Upper lobe of left lung (tissue), 4 donors: ENCODE results near the gene SCAMP3.

Source experiments
- EP300 ChIP-seq, 4 donors: sonication (generic); formaldehyde crosslinking; IDR thresholded peaks; one replicate each; pipeline ENCODE4 v1.5.1; 2017; ENCODE audit warnings: antibody characterized with exemption in 4 of 4, control low read depth in 2 of 4
- POLR2A ChIP-seq, 4 donors: fragments of 450-650 bp; IDR thresholded peaks; one replicate each; pipeline ENCODE4 v1.5.1; 2016 to 2017; ENCODE audit warnings: antibody characterized with exemption in 4 of 4, mild to moderate bottlenecking in 2 of 4
- TF ChIP-seq, protein P1 (sequence below), 6 experiments: fragments of 450-650 bp in 4 of 6; fragments of 200-600 bp in 2 of 6; sonication (generic) in 2 of 6; IDR thresholded peaks; one replicate each; pipeline ENCODE4 v1.5.1; 2016 to 2019; ENCODE audit warnings: antibody characterized with exemption in 6 of 6

GRCh38 chr1:155294520-155295182 is 32.5 kb upstream of the SCAMP3 start:
- TF ChIP-seq, protein P1, sequence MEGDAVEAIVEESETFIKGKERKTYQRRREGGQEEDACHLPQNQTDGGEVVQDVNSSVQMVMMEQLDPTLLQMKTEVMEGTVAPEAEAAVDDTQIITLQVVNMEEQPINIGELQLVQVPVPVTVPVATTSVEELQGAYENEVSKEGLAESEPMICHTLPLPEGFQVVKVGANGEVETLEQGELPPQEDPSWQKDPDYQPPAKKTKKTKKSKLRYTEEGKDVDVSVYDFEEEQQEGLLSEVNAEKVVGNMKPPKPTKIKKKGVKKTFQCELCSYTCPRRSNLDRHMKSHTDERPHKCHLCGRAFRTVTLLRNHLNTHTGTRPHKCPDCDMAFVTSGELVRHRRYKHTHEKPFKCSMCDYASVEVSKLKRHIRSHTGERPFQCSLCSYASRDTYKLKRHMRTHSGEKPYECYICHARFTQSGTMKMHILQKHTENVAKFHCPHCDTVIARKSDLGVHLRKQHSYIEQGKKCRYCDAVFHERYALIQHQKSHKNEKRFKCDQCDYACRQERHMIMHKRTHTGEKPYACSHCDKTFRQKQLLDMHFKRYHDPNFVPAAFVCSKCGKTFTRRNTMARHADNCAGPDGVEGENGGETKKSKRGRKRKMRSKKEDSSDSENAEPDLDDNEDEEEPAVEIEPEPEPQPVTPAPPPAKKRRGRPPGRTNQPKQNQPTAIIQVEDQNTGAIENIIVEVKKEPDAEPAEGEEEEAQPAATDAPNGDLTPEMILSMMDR (IDR thresholded peaks at IDR 0.05) = no peak
- TF ChIP-seq POLR2A (IDR thresholded peaks at IDR 0.05) (no peak), EP300 (IDR thresholded peaks at IDR 0.05) (no peak)
